ENCODE results near the gene C10orf67.
"Not testable (repeated sequence)": the region's sequence is repeated elsewhere in the genome, so short reads cannot be mapped to it uniquely, and the experiment has no call there.

Gene C10orf67

DNA sequence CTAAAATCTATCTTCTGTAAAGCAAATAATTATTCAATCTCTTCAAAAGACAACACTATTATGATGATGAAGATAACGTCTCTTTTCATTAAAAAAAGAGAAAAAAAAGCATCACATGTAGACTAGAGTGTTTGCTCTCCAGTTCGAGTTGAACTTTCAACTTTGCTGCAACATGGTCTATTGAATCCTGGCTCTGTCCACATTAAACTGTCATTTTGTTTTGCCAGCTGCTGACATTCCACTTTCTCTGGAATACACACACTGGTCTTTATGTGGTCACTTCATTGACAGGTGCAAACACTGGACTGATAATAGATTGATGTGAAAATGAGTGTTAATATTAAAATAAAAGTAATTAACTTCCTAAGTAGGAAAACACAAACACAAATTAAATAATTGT, 90.8 kb downstream of the C10orf67 start:
- TF ChIP-seq, protein P1, sequence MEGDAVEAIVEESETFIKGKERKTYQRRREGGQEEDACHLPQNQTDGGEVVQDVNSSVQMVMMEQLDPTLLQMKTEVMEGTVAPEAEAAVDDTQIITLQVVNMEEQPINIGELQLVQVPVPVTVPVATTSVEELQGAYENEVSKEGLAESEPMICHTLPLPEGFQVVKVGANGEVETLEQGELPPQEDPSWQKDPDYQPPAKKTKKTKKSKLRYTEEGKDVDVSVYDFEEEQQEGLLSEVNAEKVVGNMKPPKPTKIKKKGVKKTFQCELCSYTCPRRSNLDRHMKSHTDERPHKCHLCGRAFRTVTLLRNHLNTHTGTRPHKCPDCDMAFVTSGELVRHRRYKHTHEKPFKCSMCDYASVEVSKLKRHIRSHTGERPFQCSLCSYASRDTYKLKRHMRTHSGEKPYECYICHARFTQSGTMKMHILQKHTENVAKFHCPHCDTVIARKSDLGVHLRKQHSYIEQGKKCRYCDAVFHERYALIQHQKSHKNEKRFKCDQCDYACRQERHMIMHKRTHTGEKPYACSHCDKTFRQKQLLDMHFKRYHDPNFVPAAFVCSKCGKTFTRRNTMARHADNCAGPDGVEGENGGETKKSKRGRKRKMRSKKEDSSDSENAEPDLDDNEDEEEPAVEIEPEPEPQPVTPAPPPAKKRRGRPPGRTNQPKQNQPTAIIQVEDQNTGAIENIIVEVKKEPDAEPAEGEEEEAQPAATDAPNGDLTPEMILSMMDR (IDR thresholded peaks at IDR 0.05; ENCODE audit: low read depth, low read length) = no peak
- no peak overlapping the region for H3K4me3 ChIP-seq (ENCODE audit: low read depth, low read length)
- in situ Hi-C loops (cut with HindIII; ENCODE audit: low sequenced_read_pairs) = no loop called here
- no peak for DNase-seq (ENCODE audit: low read depth, low spot score)

DNA sequence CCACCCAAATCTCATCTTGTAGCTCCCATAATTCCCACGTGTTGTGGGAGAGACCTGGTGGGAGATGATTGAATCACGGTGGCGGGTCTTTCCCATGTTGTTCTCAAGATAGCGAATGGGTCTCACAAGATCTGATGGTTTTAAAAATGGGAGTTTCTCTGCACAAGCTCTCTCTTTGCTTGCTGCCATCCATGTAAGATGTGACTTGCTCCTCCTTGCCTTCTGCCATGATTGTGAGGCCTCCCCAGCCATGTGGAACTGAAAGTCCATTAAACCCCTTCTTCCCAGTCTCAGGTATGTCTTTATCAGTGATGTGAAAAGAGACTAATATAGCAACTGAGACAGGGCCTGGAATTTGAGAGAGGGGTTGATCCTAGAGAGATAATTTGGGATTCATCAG, 91.7 kb downstream of the C10orf67 start:
- in situ Hi-C loops (cut with HindIII; ENCODE audit: low sequenced_read_pairs); H3K4me3 ChIP-seq (ENCODE audit: low read depth, low read length); DNase-seq (ENCODE audit: low read depth, low spot score): not testable (repeated sequence)

DNA sequence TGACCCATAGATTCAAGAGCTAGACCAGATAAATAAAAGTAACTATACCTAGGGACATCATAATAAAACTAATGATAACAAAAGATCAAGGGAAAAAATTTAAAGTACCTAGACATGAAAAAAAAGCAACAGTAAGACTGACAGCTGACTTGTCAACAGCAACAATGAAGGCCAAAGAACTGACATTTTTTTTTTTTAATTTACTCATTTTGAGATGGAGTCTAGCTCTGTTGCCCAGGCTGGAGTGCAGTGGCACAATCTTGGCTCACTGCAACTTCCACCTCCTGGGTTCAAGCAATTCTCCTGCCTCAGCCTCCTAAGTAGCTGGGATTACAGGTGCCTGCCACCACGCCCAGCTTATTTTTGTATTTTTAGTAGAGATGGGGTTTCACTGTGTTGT, 102.8 kb downstream of the C10orf67 start:
- H3K4me3 ChIP-seq (ENCODE audit: low read depth, low read length); in situ Hi-C loops (cut with HindIII; ENCODE audit: low sequenced_read_pairs); DNase-seq (ENCODE audit: low read depth, low spot score): not testable (repeated sequence)

DNA sequence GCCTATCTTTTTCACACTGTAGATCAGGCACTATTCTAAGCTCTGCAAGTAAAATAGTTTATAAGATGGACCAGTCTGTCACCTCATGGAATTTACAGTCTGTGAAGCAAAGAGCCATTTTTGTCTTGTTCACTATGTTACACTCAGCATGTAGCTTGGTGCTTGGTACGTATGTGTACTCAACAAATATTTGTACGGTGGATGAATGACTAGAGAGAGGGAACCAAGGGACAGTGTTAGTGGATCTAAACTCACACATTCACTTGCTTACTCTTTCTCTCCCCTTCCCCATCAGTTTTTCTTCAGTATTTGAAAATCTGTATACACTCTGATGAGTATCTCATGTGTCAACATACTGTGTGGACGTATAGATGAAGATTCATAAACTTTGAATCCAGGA, 106.6 kb downstream of the C10orf67 start:
- TF ChIP-seq, protein P1 (IDR thresholded peaks at IDR 0.05; ENCODE audit: low read depth, low read length) = no peak
- H3K4me3 ChIP-seq (ENCODE audit: low read depth, low read length) = no peak overlapping the region
- no peak for DNase-seq (ENCODE audit: low read depth, low spot score)
- in situ Hi-C loops (cut with HindIII; ENCODE audit: low sequenced_read_pairs) = no loop called here

DNA sequence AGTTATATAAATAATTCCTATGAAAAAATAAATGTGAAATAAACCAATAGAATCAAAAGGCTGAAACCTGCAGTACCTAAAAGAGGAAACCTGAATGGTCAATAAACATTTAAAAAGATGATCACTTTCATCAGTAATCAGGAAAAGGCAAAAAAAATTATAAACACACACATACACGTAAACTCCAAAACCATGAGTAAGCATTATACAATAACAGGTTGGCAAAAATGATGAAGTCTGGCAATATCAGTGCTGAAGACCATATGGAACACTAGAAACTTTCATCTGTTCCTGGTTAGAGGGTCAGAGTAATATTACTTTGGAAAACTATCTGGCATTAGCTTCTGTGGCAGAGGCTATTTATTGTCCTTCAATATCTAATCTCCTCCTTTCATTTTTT, 114.0 kb downstream of the C10orf67 start:
- H3K4me3 ChIP-seq (ENCODE audit: low read depth, low read length) = no peak overlapping the region
- DNase-seq (ENCODE audit: low read depth, low spot score) = no peak
- in situ Hi-C loops (cut with HindIII; ENCODE audit: low sequenced_read_pairs) = no loop called here
- TF ChIP-seq, protein P1 (IDR thresholded peaks at IDR 0.05; ENCODE audit: low read depth, low read length) = no peak

DNA sequence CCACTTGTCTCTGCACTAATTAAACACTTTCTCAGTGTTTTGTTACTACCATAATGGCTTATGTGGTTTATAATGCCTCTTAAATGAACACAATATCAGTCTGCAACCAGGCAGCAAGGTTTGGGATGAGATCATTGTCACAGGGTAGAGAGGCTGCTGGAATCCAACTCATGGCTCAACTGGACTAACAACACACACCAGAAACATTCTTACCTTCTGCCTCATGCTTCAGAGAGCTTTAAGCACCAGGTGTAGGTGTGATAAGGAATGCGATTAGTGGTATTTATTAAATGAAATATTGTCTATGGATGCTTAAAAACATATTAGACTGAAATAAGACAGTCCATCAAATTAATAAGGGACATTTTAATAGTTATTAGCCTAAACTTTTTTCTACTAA, 127.1 kb downstream of the C10orf67 start:
- H3K4me3 ChIP-seq (ENCODE audit: low read depth, low read length) = no peak overlapping the region
- DNase-seq (ENCODE audit: low read depth, low spot score) = no peak
- TF ChIP-seq, protein P1 (IDR thresholded peaks at IDR 0.05; ENCODE audit: low read depth, low read length) = no peak
- in situ Hi-C loops (cut with HindIII; ENCODE audit: low sequenced_read_pairs) = no loop called here

DNA sequence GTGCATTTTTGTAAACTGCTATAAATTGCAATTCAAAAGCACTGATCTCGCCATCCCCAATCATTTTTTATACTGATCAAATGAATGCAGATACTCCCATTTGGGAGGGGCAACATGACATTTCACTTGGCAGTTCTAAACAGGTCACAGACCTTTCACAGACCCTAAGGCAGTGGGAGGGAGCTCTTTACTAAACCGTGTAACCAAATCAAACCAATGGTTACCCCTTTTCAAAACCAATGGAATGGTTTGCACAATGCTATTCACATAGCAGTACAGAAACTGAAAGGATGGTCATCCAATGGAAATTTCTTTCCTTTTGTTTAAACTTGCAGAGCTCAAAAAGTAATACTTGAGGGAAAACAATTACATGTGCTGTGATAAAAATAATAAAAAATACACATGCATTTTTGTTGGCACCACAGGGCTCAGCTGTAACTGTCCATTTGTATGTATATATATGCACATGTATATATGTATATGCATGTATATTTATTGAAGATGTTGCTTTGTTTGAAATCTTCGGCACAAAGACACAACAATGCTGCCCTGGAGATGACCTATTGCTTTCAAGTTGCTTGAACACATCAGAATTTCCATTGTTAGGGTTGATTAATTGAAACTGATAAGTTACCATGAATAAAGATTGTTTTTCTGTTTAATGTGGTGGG, 138.5 kb downstream of the C10orf67 start:
- H3K4me3 ChIP-seq (ENCODE audit: low read depth, low read length) = no peak overlapping the region
- in situ Hi-C loops (cut with HindIII; ENCODE audit: low sequenced_read_pairs) = no loop called here
- DNase-seq (ENCODE audit: low read depth, low spot score) = no peak
- TF ChIP-seq, protein P1 (IDR thresholded peaks at IDR 0.05; ENCODE audit: low read depth, low read length) = no peak

DNA sequence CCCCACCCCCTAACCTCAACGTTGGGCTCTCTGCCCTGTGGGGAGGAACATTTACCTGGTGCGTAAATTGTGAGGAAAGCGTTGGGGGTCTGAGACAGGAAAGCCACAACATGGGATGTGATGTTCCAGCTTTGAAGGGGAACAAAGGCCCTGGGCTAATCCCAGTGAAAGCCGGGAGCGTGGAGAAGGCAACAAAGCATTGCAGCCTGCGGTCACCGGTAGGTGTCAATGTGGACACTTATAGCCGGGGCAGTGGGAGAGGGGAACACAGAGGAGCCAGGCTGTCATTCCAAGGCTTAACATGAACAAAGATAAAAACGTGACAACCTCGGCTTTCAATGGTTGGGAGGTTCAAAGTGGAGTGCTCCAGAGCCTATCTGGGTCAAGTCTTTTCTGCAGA, 139.8 kb downstream of the C10orf67 start:
- DNase-seq (ENCODE audit: low read depth, low spot score) = no peak
- H3K4me3 ChIP-seq (ENCODE audit: low read depth, low read length) = no peak overlapping the region
- TF ChIP-seq, protein P1 (IDR thresholded peaks at IDR 0.05; ENCODE audit: low read depth, low read length) = no peak
- in situ Hi-C loops (cut with HindIII; ENCODE audit: low sequenced_read_pairs) = no loop called here
